Measurements from ENCODE around the gene OBI1.
A peak's percentile ranks its signal among the peaks of the same experiment; 100 is the strongest.
"Not testable (repeated sequence)": the region's sequence is repeated elsewhere in the genome, so short reads cannot be mapped to it uniquely, and the experiment has no call there.

The OBI1 gene

GRCh38 chr13:78647109-78647678 lies 11.8 kb downstream of the OBI1 start:
- DNase-seq (ENCODE audit: low read depth) = not testable (repeated sequence)

- no peak for DNase-seq (ENCODE audit: low read depth)
These were observed 20.7 kb downstream of the OBI1 start for GRCh38 chr13:78638216-78638615.

GRCh38 chr13:78636495-78636894 lies 22.5 kb downstream of the OBI1 start:
- no peak for DNase-seq (ENCODE audit: low read depth)

GRCh38 chr13:78632996-78633395 lies 26.0 kb downstream of the OBI1 start:
- DNase-seq (ENCODE audit: low read depth) = no peak

- no peak for DNase-seq (ENCODE audit: low read depth)
These were observed 27.9 kb downstream of the OBI1 start for GRCh38 chr13:78631077-78631476.

GRCh38 chr13:78630511-78630910 lies 28.4 kb downstream of the OBI1 start:
- DNase-seq (ENCODE audit: low read depth) = no peak

- no peak for DNase-seq (ENCODE audit: low read depth)
These were observed 33.6 kb downstream of the OBI1 start for GRCh38 chr13:78625384-78625783.

- no peak for DNase-seq (ENCODE audit: low read depth)
These were observed 35.8 kb downstream of the OBI1 start for GRCh38 chr13:78623132-78623531.

- no peak for DNase-seq (ENCODE audit: low read depth)
These were observed 38.0 kb downstream of the OBI1 start for GRCh38 chr13:78620936-78621470.

- DNase-seq (ENCODE audit: low read depth) = no peak
These were observed 40.5 kb downstream of the OBI1 start for GRCh38 chr13:78618411-78618810.

- no peak for DNase-seq (ENCODE audit: low read depth)
These were observed 47.9 kb downstream of the OBI1 start for GRCh38 chr13:78611040-78611439.

GRCh38 chr13:78610381-78610883 lies 48.5 kb downstream of the OBI1 start:
- DNase-seq (ENCODE audit: low read depth) = peak; percentile 37

- peak; percentile 14 for DNase-seq (ENCODE audit: low read depth)
These were observed 49.3 kb downstream of the OBI1 start for GRCh38 chr13:78609464-78610205.

GRCh38 chr13:78608688-78609463 lies 50.1 kb downstream of the OBI1 start:
- no peak for DNase-seq (ENCODE audit: low read depth)

- no peak for DNase-seq (ENCODE audit: low read depth)
These were observed 50.7 kb downstream of the OBI1 start for GRCh38 chr13:78608252-78608687.

- DNase-seq (ENCODE audit: low read depth) = no peak
These were observed 51.3 kb downstream of the OBI1 start for GRCh38 chr13:78607409-78608251.

- no peak for DNase-seq (ENCODE audit: low read depth)
These were observed 52.2 kb downstream of the OBI1 start for GRCh38 chr13:78606471-78607408.

- no peak for DNase-seq (ENCODE audit: low read depth)
These were observed 54.0 kb downstream of the OBI1 start for GRCh38 chr13:78604782-78605611.

GRCh38 chr13:78603240-78603957 lies 55.6 kb downstream of the OBI1 start, which contains the start of gene POU4F1:
Gene POU4F1, minus strand, starts transcription at chr13:78603552. Its CDS starts 226 bp downstream, at chr13:78603326.
- no peak for DNase-seq (ENCODE audit: low read depth)

Data from fibroblast of gingiva (primary cell).